NOMO-1 (cell line): Measurements from ENCODE around the gene CSTPP1.

Source experiments
- DNase-seq, 2 experiments: peaks; one replicate each; lab custom pipeline; 2025; ENCODE audit not compliant: unreplicated experiment in 2 of 2; lab: John Stamatoyannopoulos, UW

The CSTPP1 gene

GRCh38 chr11:46936138-46937110, at the start of gene CSTPP1:
Gene CSTPP1, plus strand, starts transcription at chr11:46936761. Its CDS starts 45 bp downstream, at chr11:46936806.
- peak; percentile 75 to 78 for DNase-seq

GRCh38 chr11:46888636-46889035, 47.9 kb upstream of the CSTPP1 start:
- no peak for DNase-seq

GRCh38 chr11:46889251-46889650, 47.3 kb upstream of the CSTPP1 start:
- DNase-seq, result no peak

GRCh38 chr11:46889689-46890475, 46.7 kb upstream of the CSTPP1 start:
- DNase-seq, result peak; percentile 70 to 76

GRCh38 chr11:46890665-46891064, 45.9 kb upstream of the CSTPP1 start:
- no peak for DNase-seq

GRCh38 chr11:46892109-46892508, 44.5 kb upstream of the CSTPP1 start:
- no peak for DNase-seq

GRCh38 chr11:46892838-46893237, 43.7 kb upstream of the CSTPP1 start:
- no peak for DNase-seq

GRCh38 chr11:46894506-46894905, 42.1 kb upstream of the CSTPP1 start:
- no peak for DNase-seq

- no peak for DNase-seq
These were observed 41.6 kb upstream of the CSTPP1 start for GRCh38 chr11:46894961-46895360.

- no peak for DNase-seq
These were observed 40.7 kb upstream of the CSTPP1 start for GRCh38 chr11:46895821-46896220.

- DNase-seq, result peak in 1 of 2 experiments; percentile 69
These were observed 39.7 kb upstream of the CSTPP1 start for GRCh38 chr11:46896719-46897406.

GRCh38 chr11:46898396-46899095, 38.0 kb upstream of the CSTPP1 start:
- DNase-seq, result no peak

- no peak for DNase-seq
These were observed 37.0 kb upstream of the CSTPP1 start for GRCh38 chr11:46899501-46900025.

- DNase-seq, result no peak
These were observed 36.3 kb upstream of the CSTPP1 start for GRCh38 chr11:46900091-46900746.

GRCh38 chr11:46901156-46901555, 35.4 kb upstream of the CSTPP1 start:
- no peak for DNase-seq

- no peak for DNase-seq
These were observed 33.9 kb upstream of the CSTPP1 start for GRCh38 chr11:46902694-46903093.

- DNase-seq, result no peak
These were observed 32.7 kb upstream of the CSTPP1 start for GRCh38 chr11:46903846-46904245.

GRCh38 chr11:46905806-46906205, 30.8 kb upstream of the CSTPP1 start:
- no peak for DNase-seq

- no peak for DNase-seq
These were observed 29.9 kb upstream of the CSTPP1 start for GRCh38 chr11:46906609-46907041.

GRCh38 chr11:46907606-46908005, 29.0 kb upstream of the CSTPP1 start:
- no peak for DNase-seq
